Measurements from ENCODE around the gene SCARF2. TPM values are rescaled to one million over a fixed set of nuclear protein-coding genes. Genes with fewer than 3 reads are reported as not detected.

SCARF2 gene
- total RNA-seq, 1 experiment from 2014 or later: 26.3 TPM

GRCh38 chr22:20427104-20427944 lies 10.3 kb downstream of the SCARF2 start (continued):
- TF ChIP-seq USF1 (CRISPR knock-in tag; IDR thresholded peaks at IDR 0.05): no peak
- no peak for TF ChIP-seq KAT7 (CRISPR knock-in tag; IDR thresholded peaks at IDR 0.05; ENCODE audit: borderline replicate concordance)

DNA sequence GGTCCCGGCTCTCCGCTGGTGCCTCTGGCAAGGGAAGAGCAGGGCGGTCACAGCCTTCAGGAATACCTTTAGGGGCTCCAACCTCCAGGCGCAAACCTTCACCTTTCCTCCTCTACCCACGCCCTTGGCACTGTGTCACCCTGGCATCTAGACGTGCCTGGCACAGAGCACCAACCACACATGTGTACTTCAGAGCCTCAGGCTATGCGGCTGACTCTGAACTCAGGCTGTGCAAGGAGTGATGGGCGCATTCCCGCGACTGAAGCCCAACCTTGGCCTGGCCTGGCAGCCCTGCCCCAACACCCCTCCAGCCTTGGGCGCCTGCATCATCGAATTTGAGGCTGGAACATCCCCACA lies 11.4 kb downstream of the SCARF2 start:
- H3K27me3 Mint-ChIP-seq (ENCODE audit: low read depth): peaks cover 25% of the 10 kb centered on the region
- H3K27ac Mint-ChIP-seq: no peak overlapping the region
- no peak for ATAC-seq
- H3K4me1 Mint-ChIP-seq: peaks cover 16% of the 10 kb centered on the region
- DNase-seq (ENCODE audit: low spot score): no peak
- H3K9me3 Mint-ChIP-seq: no peaks in the 10 kb centered on the region
- TF ChIP-seq E2F5 (CRISPR knock-in tag; IDR thresholded peaks at IDR 0.05): no peak
- no peak for TF ChIP-seq KAT7 (CRISPR knock-in tag; IDR thresholded peaks at IDR 0.05; ENCODE audit: borderline replicate concordance)
- ChIA-PET CTCF (interaction anchor here (3.3 kb wide), 1 partner anchor 8 kb away, joined by 44 read pairs; no protein-coding TSS in a partner anchor), POLR2A (no interaction called here)
- H3K4me3 Mint-ChIP-seq: no peak overlapping the region
- H3K36me3 Mint-ChIP-seq: peaks cover 9% of the 10 kb centered on the region

GRCh38 chr22:20425566-20426258 lies 11.9 kb downstream of the SCARF2 start:
- ATAC-seq (no peak), DNase-seq (ENCODE audit: low spot score) (no peak)
- H3K27ac Mint-ChIP-seq: no peak overlapping the region
- peaks cover 22% of the 10 kb centered on the region for H3K27me3 Mint-ChIP-seq (ENCODE audit: low read depth)
- no peaks in the 10 kb centered on the region for H3K9me3 Mint-ChIP-seq
- ChIA-PET POLR2A (no interaction called here), CTCF (no interaction called here)
- TF ChIP-seq ZNF263 (CRISPR knock-in tag; IDR thresholded peaks at IDR 0.05; ENCODE audit: low read depth) (no peak), STAT6 (CRISPR knock-in tag; conservative IDR thresholded peaks at IDR 0.05; ENCODE audit: low read depth) (no peak), ZBTB21 (CRISPR knock-in tag; IDR thresholded peaks at IDR 0.05; ENCODE audit: borderline replicate concordance) (no peak), USF1 (CRISPR knock-in tag; IDR thresholded peaks at IDR 0.05) (no peak)
- TF ChIP-seq, protein P1, sequence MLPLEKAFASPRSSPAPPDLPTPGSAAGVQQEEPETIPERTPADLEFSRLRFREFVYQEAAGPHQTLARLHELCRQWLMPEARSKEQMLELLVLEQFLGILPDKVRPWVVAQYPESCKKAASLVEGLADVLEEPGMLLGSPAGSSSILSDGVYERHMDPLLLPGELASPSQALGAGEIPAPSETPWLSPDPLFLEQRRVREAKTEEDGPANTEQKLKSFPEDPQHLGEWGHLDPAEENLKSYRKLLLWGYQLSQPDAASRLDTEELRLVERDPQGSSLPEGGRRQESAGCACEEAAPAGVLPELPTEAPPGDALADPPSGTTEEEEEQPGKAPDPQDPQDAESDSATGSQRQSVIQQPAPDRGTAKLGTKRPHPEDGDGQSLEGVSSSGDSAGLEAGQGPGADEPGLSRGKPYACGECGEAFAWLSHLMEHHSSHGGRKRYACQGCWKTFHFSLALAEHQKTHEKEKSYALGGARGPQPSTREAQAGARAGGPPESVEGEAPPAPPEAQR (CRISPR knock-in tag; IDR thresholded peaks at IDR 0.05): no peak
- TF ChIP-seq, protein P2, sequence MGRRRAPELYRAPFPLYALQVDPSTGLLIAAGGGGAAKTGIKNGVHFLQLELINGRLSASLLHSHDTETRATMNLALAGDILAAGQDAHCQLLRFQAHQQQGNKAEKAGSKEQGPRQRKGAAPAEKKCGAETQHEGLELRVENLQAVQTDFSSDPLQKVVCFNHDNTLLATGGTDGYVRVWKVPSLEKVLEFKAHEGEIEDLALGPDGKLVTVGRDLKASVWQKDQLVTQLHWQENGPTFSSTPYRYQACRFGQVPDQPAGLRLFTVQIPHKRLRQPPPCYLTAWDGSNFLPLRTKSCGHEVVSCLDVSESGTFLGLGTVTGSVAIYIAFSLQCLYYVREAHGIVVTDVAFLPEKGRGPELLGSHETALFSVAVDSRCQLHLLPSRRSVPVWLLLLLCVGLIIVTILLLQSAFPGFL (CRISPR knock-in tag; IDR thresholded peaks at IDR 0.05; ENCODE audit: borderline replicate concordance): no peak
- H3K36me3 Mint-ChIP-seq: peaks cover 9% of the 10 kb centered on the region
- H3K4me1 Mint-ChIP-seq: peaks cover 16% of the 10 kb centered on the region
- H3K4me3 Mint-ChIP-seq: no peak overlapping the region

Measured in WTC11 (cell line).